ENCODE results near the gene UACA. TPM values are rescaled to one million over a fixed set of nuclear protein-coding genes. Genes with fewer than 3 reads are reported as not detected.

UACA gene
- total and polyA plus RNA-seq, 2 experiments from 2014 or later, result 127 to 155 TPM

GRCh38 chr15:70687482-70687881 lies 75.9 kb downstream of the UACA start:
- Histone ChIP-seq H3K36me3 (peaks cover 31% of the 10 kb centered on the region), H3K9me3 (ENCODE audit: low read depth) (no peaks in the 10 kb centered on the region), H3K4me3 (no peak overlapping the region), H3K27ac (no peak overlapping the region), H3K4me1 (ENCODE audit: low read depth) (no peaks in the 10 kb centered on the region), H3K27me3 (no peaks in the 10 kb centered on the region)
- DNase-seq (ENCODE audit: low read depth in 1 of 2, low spot score in 1 of 2), result no peak
- TF ChIP-seq CTCF (IDR thresholded peaks at IDR 0.05; ENCODE audit: low read depth, low read length), result no peak

GRCh38 chr15:70680817-70681216 lies 82.5 kb downstream of the UACA start:
- DNase-seq (ENCODE audit: low read depth in 1 of 2, low spot score in 1 of 2), result no peak
- Histone ChIP-seq H3K27me3 (no peaks in the 10 kb centered on the region), H3K4me1 (ENCODE audit: low read depth) (peaks cover 7% of the 10 kb centered on the region), H3K9me3 (ENCODE audit: low read depth) (no peaks in the 10 kb centered on the region), H3K27ac (peak overlapping the region; percentile 36), H3K36me3 (peaks cover 37% of the 10 kb centered on the region), H3K4me3 (no peak overlapping the region)
- TF ChIP-seq CTCF (IDR thresholded peaks at IDR 0.05; ENCODE audit: low read depth, low read length), result no peak

GRCh38 chr15:70679919-70680231 lies 83.5 kb downstream of the UACA start:
- H3K36me3 ChIP-seq, result peaks cover 47% of the 10 kb centered on the region
- TF ChIP-seq CTCF (IDR thresholded peaks at IDR 0.05; ENCODE audit: low read depth, low read length), result no peak
- H3K27me3 ChIP-seq, result no peaks in the 10 kb centered on the region
- no peak for DNase-seq (ENCODE audit: low read depth in 1 of 2, low spot score in 1 of 2)
- no peaks in the 10 kb centered on the region for H3K9me3 ChIP-seq (ENCODE audit: low read depth)
- H3K4me3 ChIP-seq, result no peak overlapping the region
- H3K27ac ChIP-seq, result no peak overlapping the region
- H3K4me1 ChIP-seq (ENCODE audit: low read depth), result peaks cover 7% of the 10 kb centered on the region

- Histone ChIP-seq H3K4me3 (no peak overlapping the region), H3K4me1 (ENCODE audit: low read depth) (peaks cover 51% of the 10 kb centered on the region), H3K36me3 (peaks cover 47% of the 10 kb centered on the region), H3K9me3 (ENCODE audit: low read depth) (no peaks in the 10 kb centered on the region), H3K27ac (peak overlapping the region; percentile 92), H3K27me3 (no peaks in the 10 kb centered on the region)
- no peak for DNase-seq (ENCODE audit: low read depth in 1 of 2, low spot score in 1 of 2)
- TF ChIP-seq CTCF (IDR thresholded peaks at IDR 0.05; ENCODE audit: low read depth, low read length), result no peak
Measured at GRCh38 chr15:70672081-70672480, 91.3 kb downstream of the UACA start.

GRCh38 chr15:70670680-70671079 lies 92.7 kb downstream of the UACA start:
- Histone ChIP-seq H3K27ac (peak overlapping the region; percentile 92), H3K27me3 (no peaks in the 10 kb centered on the region), H3K4me1 (ENCODE audit: low read depth) (peaks cover 54% of the 10 kb centered on the region), H3K9me3 (ENCODE audit: low read depth) (no peaks in the 10 kb centered on the region), H3K36me3 (peaks cover 39% of the 10 kb centered on the region), H3K4me3 (peak overlapping the region; percentile 2)
- TF ChIP-seq CTCF (IDR thresholded peaks at IDR 0.05; ENCODE audit: low read depth, low read length), result peak; percentile 32
- DNase-seq (ENCODE audit: low read depth in 1 of 2, low spot score in 1 of 2), result peak in 1 of 2 donors; percentile 38
